SK-MEL-5 (cell line): ENCODE data around the gene YIF1A. TPM values are rescaled to one million over a fixed set of nuclear protein-coding genes. Genes with fewer than 3 reads are reported as not detected.
"Not testable (repeated sequence)": the region's sequence is repeated elsewhere in the genome, so short reads cannot be mapped to it uniquely, and the experiment has no call there.

ENCODE experiments used
- DNase-seq: peaks from one replicate; pipeline ENCODE4 v3.0.0-alpha.2; 2016; ENCODE audit warnings: low read depth, low spot score
- in situ Hi-C: cut with HindIII; loops from 2 replicates; pipeline ENCODE4 v1.10.0; 2016; ENCODE audit warnings: low sequenced_read_pairs, high pct_unique_total_duplicates, low pct_unique_long_range_greater_than_20kb
- total RNA-seq: library from RNA; depleted of rRNA; stranded (reverse); fragments of >200 nt; shearing (Covaris generic); gene quantifications from 2 replicates; pipeline ENCODE4 v1.2.3, GENCODE V29; 2014

The YIF1A gene
- total RNA-seq, 1 experiment from 2014 or later = 183 TPM

GRCh38 chr11:66280428-66280827, 8.5 kb downstream of the YIF1A start:
- DNase-seq = no peak
- in situ Hi-C loops = no loop called here

- in situ Hi-C loops = no loop called here
- DNase-seq = no peak
These were observed 9.7 kb downstream of the YIF1A start for GRCh38 chr11:66279092-66279734.

GRCh38 chr11:66278363-66279091, 10.4 kb downstream of the YIF1A start:
- DNase-seq = no peak
- in situ Hi-C loops = no loop called here

- in situ Hi-C loops = no loop called here
- no peak for DNase-seq
These were observed 11.2 kb downstream of the YIF1A start, which contains the start of gene CNIH2 for GRCh38 chr11:66277471-66278362. TSS of gene CNIH2 (plus strand) at chr11:66278175. CDS start at chr11:66278457, 282 bp downstream.

- in situ Hi-C loops = not testable (repeated sequence)
These were observed 11.9 kb downstream of the YIF1A start for GRCh38 chr11:66277064-66277463.

GRCh38 chr11:66276619-66277018, 12.3 kb downstream of the YIF1A start:
- in situ Hi-C loops = not testable (repeated sequence)

More at GRCh38 chr11:66277064-66277463, 11.9 kb downstream of the YIF1A start:
- DNase-seq = not testable (repeated sequence)

GRCh38 chr11:66275984-66276612, 12.8 kb downstream of the YIF1A start:
- no peak for DNase-seq
- in situ Hi-C loops = no loop called here

More at GRCh38 chr11:66276619-66277018, 12.3 kb downstream of the YIF1A start:
- not testable (repeated sequence) for DNase-seq

GRCh38 chr11:66275396-66275795, 13.5 kb downstream of the YIF1A start:
- DNase-seq = no peak
- in situ Hi-C loops = no loop called here

GRCh38 chr11:66274219-66274618, 14.7 kb downstream of the YIF1A start:
- in situ Hi-C loops = no loop called here
- no peak for DNase-seq

GRCh38 chr11:66272596-66272995, 16.3 kb downstream of the YIF1A start:
- no peak for DNase-seq
- in situ Hi-C loops = no loop called here

- in situ Hi-C loops = no loop called here
- DNase-seq = no peak
These were observed 17.1 kb downstream of the YIF1A start for GRCh38 chr11:66271816-66272215.

GRCh38 chr11:66268952-66269905, 19.7 kb downstream of the YIF1A start:
- in situ Hi-C loops = no loop called here

GRCh38 chr11:66268244-66268951, 20.5 kb downstream of the YIF1A start, which contains the start of gene RAB1B:
TSS of gene RAB1B (plus strand) at chr11:66268639. CDS start at chr11:66268680, 41 bp downstream.
- in situ Hi-C loops = no loop called here

More at GRCh38 chr11:66268952-66269905, 19.7 kb downstream of the YIF1A start:
- DNase-seq = peak; percentile 14

GRCh38 chr11:66267379-66268243, 21.3 kb downstream of the YIF1A start:
- DNase-seq = peak; percentile 74
- in situ Hi-C loops = no loop called here

More at GRCh38 chr11:66268244-66268951, 20.5 kb downstream of the YIF1A start, which contains the start of gene RAB1B:
- peak; percentile 98 for DNase-seq

- no peak for DNase-seq
- in situ Hi-C loops = no loop called here
These were observed 21.9 kb downstream of the YIF1A start for GRCh38 chr11:66267039-66267378.
